Measurements from ENCODE around the gene CMYA5. TPM values are rescaled to one million over a fixed set of nuclear protein-coding genes. Genes with fewer than 3 reads are reported as not detected.
"Not testable (repeated sequence)": the region's sequence is repeated elsewhere in the genome, so short reads cannot be mapped to it uniquely, and the experiment has no call there.

The CMYA5 gene
- total and polyA plus RNA-seq, 9 of the 15 experiments (the other 6 are each of a cell fraction or from before 2014, with no cell fraction given) = 0.18 to 1.1 (median 0.32) TPM

- TF ChIP-seq REST (IDR thresholded peaks at IDR 0.05; ENCODE audit: borderline replicate concordance) (no peak), REST (CRISPR knock-in tag; IDR thresholded peaks at IDR 0.05; ENCODE audit: low read depth) (no peak), ATF3 (IDR thresholded peaks at IDR 0.05) (no peak), ATF3 (CRISPR knock-in tag; conservative IDR thresholded peaks at IDR 0.05) (no peak)
Observed at GRCh38 chr5:79705632-79706031, 16.0 kb downstream of the CMYA5 start (continued).

- H3K4me2 ChIP-seq (ENCODE audit: insufficient read depth, low read length); H4K20me1 ChIP-seq (replicated peaks; ENCODE audit: control insufficient read depth, insufficient read depth, low read length); BruUV-seq (replicated peaks); H3K9me3 ChIP-seq (replicated peaks; ENCODE audit: control insufficient read depth, insufficient read depth, low read depth, low read length); H3K9ac ChIP-seq (ENCODE audit: insufficient read depth in 1 of 2, low read depth in 2 of 2, low read length in 2 of 2); H3K4me1 ChIP-seq (replicated peaks in 1 of 2; ENCODE audit: control insufficient read depth in 2 of 2, insufficient read depth in 2 of 2, low read length in 2 of 2); POLR2A ChIA-PET; H2AFZ ChIP-seq (ENCODE audit: low read depth, low read length); H3K79me2 ChIP-seq (ENCODE audit: control insufficient read depth, insufficient read depth, low read length); intact Hi-C loops (cut with micrococcal nuclease); FAIRE-seq; H3K27ac ChIP-seq (ENCODE audit: extremely low read depth, low read depth, low read length); H3K36me3 ChIP-seq (ENCODE audit: control insufficient read depth, insufficient read depth, low read length); in situ Hi-C loops (cut with MboI); ATAC-seq; DNase-seq (ENCODE audit: extremely low read depth in 1 of 4, low spot score in 3 of 4); H3K27me3 ChIP-seq (ENCODE audit: control insufficient read depth in 2 of 2, insufficient read depth in 2 of 2, low read length in 2 of 2); H3K9me1 ChIP-seq (ENCODE audit: control insufficient read depth, insufficient read depth, low read length); H3K4me3 ChIP-seq; CTCF ChIA-PET (ENCODE audit: low intra/inter-chr PET ratio): not testable (repeated sequence)
- WGBS (ENCODE audit: insufficient coverage, low coverage, missing lambda C conversion rate) = 16% methylated on average over 8 of the region's 8 CpGs
Observed at GRCh38 chr5:79706317-79706716, 16.7 kb downstream of the CMYA5 start.

Measured in K562 (cell line).